T-cell (primary cell): ENCODE data around the gene RFTN1. TPM values are rescaled to one million over a fixed set of nuclear protein-coding genes. Genes with fewer than 3 reads are reported as not detected.
A peak's percentile ranks its signal among the peaks of the same experiment; 100 is the strongest.

Experiments
- ATAC-seq, 4 experiments: fragments of 200-7000 bp in 3 of 4; fragments of 150-1000 bp in 1 of 4; cut with Tn5 transposase; replicated peaks in 1 of 4; 1 replicate in 3 of 4; 2 replicates in 1 of 4; pipeline ENCODE4 v1.10.0; 2021; ENCODE audit warnings: moderate library complexity in 3 of 4, mild to moderate bottlenecking in 2 of 4, moderate number of reproducible peaks in 1 of 4
- CTCF ChIA-PET, 2 donors: fragments of 300-600 bp; sonication (Branson Sonifier 250); formaldehyde crosslinking; loops; one replicate each; lab custom pipeline; 2022; ENCODE audit warnings: antibody characterized with exemption in 2 of 2; lab: Charles Lee
- POLR2A ChIA-PET, 2 donors: fragments of 300-600 bp; sonication (Branson Sonifier 250); formaldehyde crosslinking; loops; one replicate each; lab custom pipeline; 2022; ENCODE audit warnings: antibody characterized with exemption in 2 of 2; lab: Charles Lee
- DNase-seq, 35 experiments: peaks; one replicate each; pipeline versions ENCODE4 v3.0.0 to v3.0.0-alpha.2; 2013 to 2023
- H3K27ac ChIP-seq: one replicate; pipeline ENCODE4 v1.5.1; 2013; ENCODE audit warnings: low read length
- H3K27me3 ChIP-seq, 2 experiments: replicated peaks in 1 of 2; 1 replicate in 1 of 2; 2 replicates in 1 of 2; pipeline versions ENCODE4 v1.6.1 to v1.7.0; 2013; ENCODE audit warnings: low read length in 1 of 2, mixed read lengths in 1 of 2; ENCODE audit not compliant: control insufficient read depth in 2 of 2, insufficient read depth in 2 of 2; ENCODE audit errors: extremely low read depth in 1 of 2
- H3K36me3 ChIP-seq, 2 donors: 1 replicate in 1 of 2; 2 replicates in 1 of 2; pipeline versions ENCODE4 v1.6.1 to v1.7.0; 2013; ENCODE audit warnings: low read length in 1 of 2; ENCODE audit not compliant: control insufficient read depth in 2 of 2, insufficient read depth in 1 of 2; ENCODE audit errors: extremely low read depth in 1 of 2
- H3K4me1 ChIP-seq, 2 experiments: 1 replicate in 1 of 2; 2 replicates in 1 of 2; pipeline versions ENCODE4 v1.6.1 to v1.7.0; 2013; ENCODE audit warnings: low read length in 2 of 2, mixed read lengths in 1 of 2; ENCODE audit not compliant: insufficient read depth in 2 of 2, control insufficient read depth in 1 of 2; ENCODE audit errors: extremely low read depth in 1 of 2
- H3K4me3 ChIP-seq, 2 donors: 1 replicate in 1 of 2; 2 replicates in 1 of 2; pipeline versions ENCODE4 v1.5.1 to v1.7.0; 2013; ENCODE audit warnings: mild to moderate bottlenecking in 2 of 2, low read length in 1 of 2, moderate library complexity in 1 of 2; ENCODE audit not compliant: control insufficient read depth in 1 of 2; ENCODE audit errors: extremely low read depth in 1 of 2
- H3K9me3 ChIP-seq: 2 replicates; pipeline ENCODE4 v1.7.0; 2013
- H3K27ac Mint-ChIP-seq, 2 donors: one replicate each; pipeline ENCODE4 v1.8.0; 2020 to 2021; ENCODE audit warnings: mild to moderate bottlenecking in 2 of 2, mixed read lengths in 2 of 2
- H3K27me3 Mint-ChIP-seq, 2 donors: one replicate each; pipeline ENCODE4 v1.8.0; 2021 to 2022; ENCODE audit warnings: mixed read lengths in 2 of 2
- H3K36me3 Mint-ChIP-seq: one replicate; pipeline ENCODE4 v1.8.0; 2021; ENCODE audit warnings: mixed read lengths
- H3K4me1 Mint-ChIP-seq, 3 donors: one replicate each; pipeline ENCODE4 v1.8.0; 2020 to 2022; ENCODE audit warnings: mixed read lengths in 3 of 3, mild to moderate bottlenecking in 1 of 3
- H3K4me3 Mint-ChIP-seq, 3 donors: one replicate each; pipeline ENCODE4 v1.8.0; 2020 to 2022; ENCODE audit warnings: mild to moderate bottlenecking in 3 of 3, mixed read lengths in 3 of 3, moderate library complexity in 3 of 3
- H3K9me3 Mint-ChIP-seq, 3 donors: one replicate each; pipeline ENCODE4 v1.8.0; 2020 to 2022; ENCODE audit warnings: mixed read lengths in 3 of 3
- WGBS: methylation state at CpG from one replicate; pipeline ENCODE4 v1.1.5; 2013; ENCODE audit warnings: missing lambda C conversion rate; ENCODE audit not compliant: insufficient coverage; 5-methylcytosine and 5-hydroxymethylcytosine counted together
- total RNA-seq, 35 experiments: library from RNA in 6 of 35; stranded (reverse) in 6 of 35; fragments of 120-200 nt in 1 of 35; gene quantifications; one replicate each; pipeline versions ENCODE4 v1.2.1 to v1.2.4 and lab custom pipeline; 2013 to 2026

Gene RFTN1
- total RNA-seq, 5 donors from 2014 or later (not counting 1 experiment from before 2014, with no cell fraction given): 55.5 to 73.4 (median 70.7) TPM

DNA sequence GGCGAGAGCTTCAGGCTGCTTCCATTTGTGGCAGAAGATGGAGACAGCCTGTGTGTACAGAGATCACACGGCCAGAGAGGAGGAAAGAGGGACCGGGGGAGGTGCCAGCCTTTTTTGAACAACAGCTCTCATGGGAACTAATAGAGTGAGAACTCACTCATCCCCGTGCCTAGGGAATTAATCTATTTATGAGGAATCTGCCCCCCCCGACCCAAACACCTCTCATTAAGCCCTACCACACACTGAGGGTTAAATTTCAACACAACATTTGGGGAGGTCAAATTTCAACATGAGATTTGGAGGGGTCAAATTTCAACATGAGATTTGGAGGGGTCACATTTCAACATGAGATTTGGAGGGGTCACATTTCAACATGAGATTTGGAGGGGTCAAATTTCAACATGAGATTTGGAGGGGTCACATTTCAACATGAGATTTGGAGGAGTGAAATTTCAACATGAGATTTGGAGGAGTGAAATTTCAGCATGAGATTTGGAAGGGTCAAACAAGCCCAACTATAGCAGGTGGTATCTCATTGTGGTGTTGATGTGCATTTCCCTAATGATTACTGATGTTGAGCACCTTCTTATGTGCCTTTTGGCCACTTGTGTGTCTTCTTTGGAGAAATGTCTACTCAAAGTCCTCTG, 20.6 kb upstream of the RFTN1 start:
- POLR2A ChIA-PET: interaction anchor here in 1 of 2 donors (0.7 kb wide), 1 partner anchor 13 kb away, joined by 3 read pairs; no protein-coding TSS in a partner anchor
- Mint-ChIP-seq H3K4me1 (peaks cover 4 to 6% (median 4%) of the 10 kb centered on the region in 3 donors), H3K36me3 (no peaks in the 10 kb centered on the region), H3K4me3 (no peak overlapping the region), H3K27me3 (peaks cover 3 to 18% of the 10 kb centered on the region in 2 donors), H3K9me3 (no peaks in the 10 kb centered on the region), H3K27ac (no peak overlapping the region)
- Histone ChIP-seq H3K27ac (no peak overlapping the region), H3K4me3 (no peak overlapping the region), H3K9me3 (no peaks in the 10 kb centered on the region), H3K4me1 (no peaks in the 10 kb centered on the region), H3K27me3 (peaks cover 0 to 13% of the 10 kb centered on the region in 2 experiments), H3K36me3 (no peaks in the 10 kb centered on the region)
- WGBS: 92% methylated on average over 1 of the region's 5 CpGs
- no peak for ATAC-seq
- CTCF ChIA-PET: interaction anchor here in 1 of 2 donors (0.7 kb wide), 1 partner anchor 37 kb away, joined by 3 read pairs; no protein-coding TSS in a partner anchor
- no peak for DNase-seq

DNA sequence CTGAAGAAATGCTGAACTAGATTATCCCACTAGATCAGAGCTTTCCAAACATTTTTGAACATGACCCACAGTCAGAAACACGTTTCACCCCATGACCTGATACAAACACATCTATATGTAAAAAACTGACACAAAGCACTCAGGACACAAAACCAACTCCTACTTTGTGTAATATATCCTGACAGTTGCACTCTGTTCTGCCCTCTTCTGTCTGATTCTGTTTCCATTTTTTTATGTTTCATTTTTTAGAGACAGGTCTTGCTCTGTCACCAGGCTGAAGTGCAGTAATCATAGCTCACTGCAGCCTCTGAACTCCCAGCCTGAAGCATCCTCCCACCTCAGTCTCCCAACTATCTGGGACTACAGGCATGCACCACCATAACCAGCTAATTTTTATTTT, 15.8 kb upstream of the RFTN1 start:
- H3K36me3 Mint-ChIP-seq: peaks cover 2% of the 10 kb centered on the region
- 90% methylated on average over 1 of the region's 1 CpG for WGBS

DNA sequence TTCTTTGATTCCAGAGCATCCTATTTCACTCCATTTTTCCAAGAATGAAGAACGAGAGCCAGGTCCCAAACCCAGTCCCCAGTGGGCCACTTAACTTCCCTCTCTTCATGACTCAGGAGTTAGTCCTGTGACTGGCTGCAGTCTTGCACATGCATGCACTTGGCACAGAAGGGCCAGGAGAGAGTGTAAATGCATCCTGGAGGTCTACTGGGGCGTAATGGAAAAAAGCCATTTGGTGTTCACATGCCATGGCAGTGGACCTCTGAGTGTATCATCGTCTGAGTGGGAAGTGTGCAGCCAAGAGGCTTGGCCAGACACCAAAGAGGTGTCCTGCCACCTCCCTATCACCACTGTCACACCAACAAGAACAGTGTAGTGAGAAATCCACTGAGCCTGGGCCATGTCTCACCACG, 15.1 kb upstream of the RFTN1 start:
- DNase-seq (no peak), ATAC-seq (no peak)
- Mint-ChIP-seq H3K9me3 (peaks cover 0 to 4% (median 0%) of the 10 kb centered on the region in 3 donors), H3K36me3 (peaks cover 2% of the 10 kb centered on the region), H3K4me1 (peaks cover 7 to 8% (median 7%) of the 10 kb centered on the region in 3 donors), H3K27ac (no peak overlapping the region), H3K4me3 (no peak overlapping the region), H3K27me3 (no peaks in the 10 kb centered on the region)
- Histone ChIP-seq H3K27me3 (no peaks in the 10 kb centered on the region), H3K9me3 (no peaks in the 10 kb centered on the region), H3K27ac (no peak overlapping the region), H3K36me3 (no peaks in the 10 kb centered on the region), H3K4me1 (no peaks in the 10 kb centered on the region), H3K4me3 (no peak overlapping the region)
- WGBS: 90% methylated on average over 2 of the region's 4 CpGs
- POLR2A ChIA-PET: interaction anchor here in 1 of 2 donors (0.6 to 1.1 kb wide), 2 partner anchors 216 to 260 kb away, joined by 3 to 9 read pairs; no protein-coding TSS in a partner anchor
- CTCF ChIA-PET: interaction anchor here in 1 of 2 donors (1.0 to 1.8 kb wide), 4 partner anchors 8 to 246 kb away, joined by 4 to 17 read pairs (median 5); no protein-coding TSS in a partner anchor

More for the DNA sequence above, 15.8 kb upstream of the RFTN1 start:
- H3K9me3 Mint-ChIP-seq: peaks cover 0 to 4% (median 0%) of the 10 kb centered on the region in 3 donors
- no peak overlapping the region for H3K4me3 Mint-ChIP-seq
- H3K27ac ChIP-seq: no peak overlapping the region
- H3K4me3 ChIP-seq: no peak overlapping the region
- no peaks in the 10 kb centered on the region for H3K9me3 ChIP-seq
- no peaks in the 10 kb centered on the region for H3K36me3 ChIP-seq
- H3K27me3 ChIP-seq: no peaks in the 10 kb centered on the region
- H3K4me1 Mint-ChIP-seq: peaks cover 7 to 8% (median 7%) of the 10 kb centered on the region in 3 donors
- DNase-seq (peak in 1 of 35 experiments; percentile 52), ATAC-seq (peak; percentile 38 to 75 (median 57))
- no peaks in the 10 kb centered on the region for H3K27me3 Mint-ChIP-seq
- ChIA-PET POLR2A (interaction anchor here (0.6 to 1.0 kb wide), 2 partner anchors 18 to 216 kb away, joined by 3 to 9 read pairs; no protein-coding TSS in a partner anchor), CTCF (interaction anchor here (0.6 to 1.8 kb wide), 14 partner anchors 12 to 1209 kb away, joined by 3 to 17 read pairs (median 4); no protein-coding TSS in a partner anchor)
- H3K27ac Mint-ChIP-seq: peak overlapping the region; percentile 53 to 76
- no peaks in the 10 kb centered on the region for H3K4me1 ChIP-seq

- H3K4me3 ChIP-seq: no peak overlapping the region
- CTCF ChIA-PET: interaction anchor here in 1 of 2 donors (1.3 to 2.5 kb wide), 2 partner anchors 8 to 16 kb away, joined by 4 to 6 read pairs; no protein-coding TSS in a partner anchor
- H3K27ac Mint-ChIP-seq: no peak overlapping the region
- H3K27me3 Mint-ChIP-seq: no peaks in the 10 kb centered on the region
- no peaks in the 10 kb centered on the region for H3K36me3 ChIP-seq
- H3K4me1 Mint-ChIP-seq: peaks cover 7 to 8% (median 7%) of the 10 kb centered on the region in 3 donors
- H3K4me1 ChIP-seq: no peaks in the 10 kb centered on the region
- peaks cover 2% of the 10 kb centered on the region for H3K36me3 Mint-ChIP-seq
- ATAC-seq (no peak), DNase-seq (no peak)
- peaks cover 0 to 4% (median 0%) of the 10 kb centered on the region in 3 donors for H3K9me3 Mint-ChIP-seq
- H3K27ac ChIP-seq: no peak overlapping the region
- no peak overlapping the region for H3K4me3 Mint-ChIP-seq
- no peaks in the 10 kb centered on the region for H3K9me3 ChIP-seq
- POLR2A ChIA-PET: interaction anchor here (0.6 to 1.1 kb wide), 3 partner anchors 17 to 259 kb away, joined by 3 to 4 read pairs (median 3); no protein-coding TSS in a partner anchor
- H3K27me3 ChIP-seq: no peaks in the 10 kb centered on the region
- WGBS: no CpG with 5 or more reads among the region's 5 CpGs
Measured at GRCh38 chr3:16528106-16528505, 14.6 kb upstream of the RFTN1 start.

GRCh38 chr3:16524196-16524595, 10.7 kb upstream of the RFTN1 start:
- H3K27ac Mint-ChIP-seq: no peak overlapping the region
- H3K27ac ChIP-seq: no peak overlapping the region
- H3K4me1 Mint-ChIP-seq: peaks cover 2 to 18% (median 6%) of the 10 kb centered on the region in 3 donors
- ChIA-PET POLR2A (no interaction called here), CTCF (interaction anchor here in 1 of 2 donors (0.5 kb wide), 1 partner anchor 256 kb away, joined by 4 read pairs; no protein-coding TSS in a partner anchor)
- WGBS: 100% methylated on average over 1 of the region's 2 CpGs
- no peaks in the 10 kb centered on the region for H3K9me3 ChIP-seq
- no peak for ATAC-seq
- no peak overlapping the region for H3K4me3 Mint-ChIP-seq
- no peaks in the 10 kb centered on the region for H3K27me3 Mint-ChIP-seq
- H3K9me3 Mint-ChIP-seq: peaks cover 0 to 9% (median 2%) of the 10 kb centered on the region in 3 donors
- no peak for DNase-seq
- peaks cover 2% of the 10 kb centered on the region for H3K36me3 Mint-ChIP-seq
- no peak overlapping the region for H3K4me3 ChIP-seq
- H3K36me3 ChIP-seq: no peaks in the 10 kb centered on the region
- H3K4me1 ChIP-seq: no peaks in the 10 kb centered on the region
- no peaks in the 10 kb centered on the region for H3K27me3 ChIP-seq

DNA sequence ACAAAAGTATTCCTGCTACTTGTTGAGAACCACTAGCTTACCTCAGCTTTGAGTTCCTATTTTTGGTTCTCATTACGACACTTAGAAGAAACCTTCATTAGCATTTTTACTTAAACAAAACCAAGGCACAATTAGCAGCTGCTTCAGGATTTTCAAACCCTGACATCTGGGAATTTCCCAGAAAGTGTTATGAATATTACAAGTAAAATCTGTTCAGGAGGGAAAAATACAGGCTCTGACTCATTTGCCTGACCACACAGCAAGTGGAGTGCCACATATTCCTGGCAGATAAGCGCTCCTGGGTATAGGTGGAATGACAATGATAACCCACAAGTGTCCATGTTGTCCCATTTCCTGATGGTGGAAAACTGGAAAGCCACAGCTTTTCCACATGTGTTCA, 10.3 kb upstream of the RFTN1 start:
- H3K27me3 ChIP-seq: no peaks in the 10 kb centered on the region
- Mint-ChIP-seq H3K4me1 (peaks cover 0 to 17% (median 4%) of the 10 kb centered on the region in 3 donors), H3K27ac (no peak overlapping the region), H3K36me3 (peaks cover 2% of the 10 kb centered on the region), H3K9me3 (peaks cover 0 to 9% (median 2%) of the 10 kb centered on the region in 3 donors), H3K4me3 (no peak overlapping the region), H3K27me3 (no peaks in the 10 kb centered on the region)
- no peak overlapping the region for H3K27ac ChIP-seq
- no peak for DNase-seq
- H3K36me3 ChIP-seq: no peaks in the 10 kb centered on the region
- H3K4me1 ChIP-seq: no peaks in the 10 kb centered on the region
- no peak overlapping the region for H3K4me3 ChIP-seq
- ChIA-PET CTCF (interaction anchor here in 1 of 2 donors (0.5 kb wide), 1 partner anchor 256 kb away, joined by 4 read pairs; no protein-coding TSS in a partner anchor), POLR2A (no interaction called here)
- no peaks in the 10 kb centered on the region for H3K9me3 ChIP-seq
- no peak for ATAC-seq
- no CpG with 5 or more reads among the region's 2 CpGs for WGBS
